ENCODE data around the gene PRDM16. TPM values are rescaled to one million over a fixed set of nuclear protein-coding genes. Genes with fewer than 3 reads are reported as not detected.
"Not testable (repeated sequence)": the region's sequence is repeated elsewhere in the genome, so short reads cannot be mapped to it uniquely, and the experiment has no call there.

Gene PRDM16
- total RNA-seq, 1 experiment from 2014 or later: 0.97 TPM

DNA sequence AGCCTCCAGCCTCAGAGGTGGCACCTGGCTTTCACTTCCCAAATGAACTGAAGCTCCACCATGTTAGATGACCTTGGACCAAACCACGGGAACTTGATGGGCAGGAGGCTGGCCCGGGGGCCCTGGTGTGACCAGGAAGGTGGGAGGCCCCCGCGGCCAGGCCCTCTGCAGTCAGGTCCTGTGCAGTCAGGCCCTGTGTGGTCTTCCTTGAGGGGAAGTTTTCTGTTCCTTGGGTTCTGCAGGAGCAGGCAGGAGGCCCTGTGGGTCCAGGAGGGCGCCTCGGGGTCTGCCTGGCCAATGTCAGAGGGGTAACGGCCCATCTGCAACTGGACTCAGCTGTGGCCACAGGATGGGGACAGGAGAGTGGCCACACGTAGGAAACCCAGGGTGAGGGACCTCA lies 13.0 kb downstream of the PRDM16 start:
- DNase-seq (ENCODE audit: low spot score): no peak

DNA sequence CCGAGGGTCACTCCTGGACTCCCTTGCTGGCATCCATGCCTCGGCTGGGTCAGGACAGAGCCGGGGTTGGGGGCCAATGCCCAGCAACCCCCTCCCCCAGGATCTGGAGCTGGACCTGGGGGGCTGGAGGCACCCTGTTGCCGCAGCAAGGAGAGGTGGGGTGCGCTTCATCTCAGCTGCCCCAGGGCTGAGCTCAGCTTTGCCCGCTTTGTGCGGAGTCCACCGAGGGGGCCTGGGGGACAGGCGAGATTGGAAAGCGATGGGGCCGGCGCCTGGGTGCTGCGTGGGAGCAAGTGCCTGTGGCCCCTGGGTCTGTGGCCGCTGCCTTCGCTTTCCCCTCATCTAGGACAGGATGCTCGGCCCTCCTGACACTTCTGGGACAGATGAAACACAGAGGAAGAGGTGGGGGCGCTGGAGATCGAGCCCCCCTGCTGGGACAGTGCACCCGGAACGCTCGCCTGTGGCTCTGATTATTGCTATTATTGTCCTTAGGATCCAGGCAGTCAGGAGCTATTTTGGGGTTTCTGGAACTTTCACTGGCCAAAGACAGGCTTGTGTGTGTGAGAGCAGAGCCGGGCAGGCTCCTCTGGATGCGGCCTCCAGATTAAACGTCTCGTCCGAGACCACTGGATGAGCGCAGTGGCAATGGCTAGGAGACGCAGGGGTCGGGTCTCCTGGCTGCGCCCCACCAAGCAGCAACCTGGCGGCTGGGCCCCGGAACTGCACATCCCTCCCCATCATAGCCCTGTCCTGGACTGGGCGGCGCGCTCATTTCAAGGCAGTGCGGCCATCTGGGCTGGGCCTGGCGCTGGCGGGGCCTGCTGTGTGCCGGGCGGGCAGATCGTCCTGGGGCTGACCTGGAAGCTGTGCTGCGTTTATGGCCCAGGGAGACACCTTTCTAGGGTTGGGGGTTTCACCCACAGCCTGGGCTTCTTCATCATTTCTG lies 13.8 kb downstream of the PRDM16 start:
- DNase-seq (ENCODE audit: low spot score): no peak

DNA sequence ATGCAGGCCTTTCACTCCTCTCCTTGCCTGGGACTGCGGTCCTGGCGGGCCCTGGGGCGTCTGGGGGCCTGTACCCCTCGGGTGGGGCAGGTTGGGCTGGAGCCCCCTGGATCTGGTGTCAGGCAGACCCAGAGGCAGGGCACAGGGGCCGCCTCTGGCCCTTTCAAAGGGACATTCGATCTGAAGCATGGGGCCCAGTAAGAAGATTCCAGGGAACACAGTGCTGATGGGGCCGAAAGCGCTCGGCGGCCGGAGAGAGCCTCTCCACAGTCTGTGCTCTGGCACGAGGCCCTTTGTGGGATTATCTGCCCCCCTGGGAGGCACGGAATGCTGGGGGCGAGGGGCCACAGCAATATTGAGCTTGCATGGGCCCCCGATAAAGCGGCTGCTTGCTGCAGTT lies 15.2 kb downstream of the PRDM16 start:
- no peak for DNase-seq (ENCODE audit: low spot score)

DNA sequence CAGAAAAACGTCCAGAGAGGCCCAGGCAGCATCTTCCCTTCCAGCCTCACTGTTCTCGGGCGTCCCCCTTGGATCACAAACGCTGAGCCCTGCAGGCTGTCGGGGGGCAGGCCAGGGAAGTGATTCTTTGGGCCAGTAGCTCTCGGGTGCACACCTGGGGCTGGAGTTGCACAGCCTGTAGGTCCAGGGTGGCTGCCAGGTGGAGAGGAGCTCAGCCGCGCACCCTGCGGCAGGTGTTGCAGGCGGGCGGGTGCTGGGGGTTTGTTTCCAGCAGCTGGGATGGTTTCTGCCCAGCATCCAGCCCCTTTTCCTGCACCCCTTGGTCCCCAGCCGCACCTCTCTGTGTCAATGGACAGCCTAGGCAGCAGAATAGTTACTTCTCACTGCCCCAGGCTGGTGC lies 15.7 kb downstream of the PRDM16 start:
- DNase-seq (ENCODE audit: low spot score): no peak

- no peak for DNase-seq (ENCODE audit: low spot score)
These were observed 16.7 kb downstream of the PRDM16 start for GRCh38 chr1:3085721-3086120.

DNA sequence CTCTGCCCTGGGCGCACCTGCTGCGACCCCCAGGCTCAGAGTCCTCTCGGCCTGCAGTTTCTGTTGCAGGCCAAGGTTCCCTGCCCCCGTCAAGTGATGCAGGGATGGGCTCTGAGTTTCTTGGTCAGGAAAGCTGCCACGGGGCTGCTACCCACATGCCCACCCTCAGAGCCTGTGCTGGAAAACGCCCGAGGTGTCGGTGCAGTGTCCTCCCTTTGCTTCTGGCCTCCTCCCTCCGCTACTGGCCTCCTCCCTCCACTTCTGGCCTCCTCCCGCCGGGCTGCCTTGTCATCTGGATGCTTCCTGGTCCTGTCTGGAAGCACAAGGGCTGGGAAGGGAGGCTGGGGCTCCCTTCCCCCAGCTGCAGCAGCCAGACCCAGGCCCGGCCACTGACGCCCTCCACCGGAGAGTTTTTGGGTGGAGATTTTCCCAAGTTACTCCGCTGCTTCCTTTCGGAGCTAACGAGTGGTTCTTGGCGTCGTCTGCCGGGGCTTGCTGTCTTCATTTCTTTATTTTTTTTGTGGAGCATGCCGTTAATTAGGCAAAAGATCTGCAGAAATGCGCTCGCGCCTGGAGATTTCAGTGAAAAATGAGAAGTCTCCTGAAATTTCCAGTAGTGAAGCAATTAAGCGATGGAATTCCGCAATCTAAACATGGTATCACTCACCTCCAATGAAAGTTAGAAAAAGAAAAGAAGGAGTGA lies 17.4 kb downstream of the PRDM16 start:
- DNase-seq (ENCODE audit: low spot score): no peak

- DNase-seq (ENCODE audit: low spot score): no peak
These were observed 18.0 kb downstream of the PRDM16 start for GRCh38 chr1:3087049-3087448.

- DNase-seq (ENCODE audit: low spot score): not testable (repeated sequence)
These were observed 19.1 kb downstream of the PRDM16 start for GRCh38 chr1:3087946-3088668.

GRCh38 chr1:3089490-3089889 lies 20.5 kb downstream of the PRDM16 start:
- DNase-seq (ENCODE audit: low spot score): no peak

- no peak for DNase-seq (ENCODE audit: low spot score)
These were observed 22.3 kb downstream of the PRDM16 start for GRCh38 chr1:3091334-3091733.

- DNase-seq (ENCODE audit: low spot score): no peak
These were observed 23.5 kb downstream of the PRDM16 start for GRCh38 chr1:3092530-3092929.

- no peak for DNase-seq (ENCODE audit: low spot score)
These were observed 25.1 kb downstream of the PRDM16 start for GRCh38 chr1:3093898-3094626.

DNA sequence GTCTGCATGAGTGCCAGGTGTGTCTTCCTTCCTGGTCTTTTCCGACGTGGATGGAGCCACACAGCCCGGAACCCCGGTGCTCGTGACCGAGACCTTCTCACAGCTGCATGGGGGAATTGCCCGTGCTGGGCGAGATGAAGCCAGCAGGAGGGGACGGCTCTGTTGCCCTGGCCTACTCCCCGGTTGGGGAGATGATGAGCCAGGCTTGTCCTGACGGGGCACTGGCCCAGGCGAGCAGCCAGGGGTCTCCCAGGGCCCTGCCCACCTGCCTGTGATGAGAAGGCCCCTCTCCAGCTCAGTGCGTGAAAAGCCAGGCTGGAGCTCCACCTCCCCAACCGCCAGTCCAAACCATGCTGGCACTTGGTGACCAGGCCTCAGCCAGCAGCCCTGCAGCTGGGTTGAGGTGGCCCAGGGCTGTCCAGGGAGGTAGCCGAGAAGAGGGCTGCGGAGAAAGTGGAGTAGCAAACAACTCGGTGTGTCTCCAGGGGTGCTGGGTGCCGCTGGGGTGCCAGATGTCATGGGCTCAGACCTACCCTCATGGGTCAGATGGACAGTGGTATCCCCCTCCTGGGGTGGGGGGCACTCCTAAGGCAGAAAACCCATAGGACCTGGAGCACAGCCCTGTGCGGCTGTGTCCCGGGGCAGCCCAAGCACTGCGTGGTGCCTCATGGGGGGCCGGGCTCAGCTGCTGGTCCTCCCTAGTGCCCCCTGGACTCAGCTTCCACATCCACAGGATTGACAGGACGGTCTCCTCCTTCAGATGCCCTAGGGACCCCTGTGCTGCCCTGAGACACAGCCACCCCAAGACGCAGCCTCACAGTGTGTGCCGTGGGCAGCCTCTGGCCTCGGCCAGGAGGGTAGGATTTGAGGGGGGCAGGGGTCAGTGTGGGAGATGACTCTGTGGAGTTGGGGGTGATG lies 26.1 kb downstream of the PRDM16 start:
- no peak for DNase-seq (ENCODE audit: low spot score)

GRCh38 chr1:3096345-3096744 lies 27.3 kb downstream of the PRDM16 start:
- DNase-seq (ENCODE audit: low spot score): no peak

GRCh38 chr1:3097231-3097630 lies 28.2 kb downstream of the PRDM16 start:
- DNase-seq (ENCODE audit: low spot score): no peak

- DNase-seq (ENCODE audit: low spot score): no peak
These were observed 28.9 kb downstream of the PRDM16 start for GRCh38 chr1:3097861-3098260.

- DNase-seq (ENCODE audit: low spot score): no peak
These were observed 30.9 kb downstream of the PRDM16 start for GRCh38 chr1:3099861-3100260.

DNA sequence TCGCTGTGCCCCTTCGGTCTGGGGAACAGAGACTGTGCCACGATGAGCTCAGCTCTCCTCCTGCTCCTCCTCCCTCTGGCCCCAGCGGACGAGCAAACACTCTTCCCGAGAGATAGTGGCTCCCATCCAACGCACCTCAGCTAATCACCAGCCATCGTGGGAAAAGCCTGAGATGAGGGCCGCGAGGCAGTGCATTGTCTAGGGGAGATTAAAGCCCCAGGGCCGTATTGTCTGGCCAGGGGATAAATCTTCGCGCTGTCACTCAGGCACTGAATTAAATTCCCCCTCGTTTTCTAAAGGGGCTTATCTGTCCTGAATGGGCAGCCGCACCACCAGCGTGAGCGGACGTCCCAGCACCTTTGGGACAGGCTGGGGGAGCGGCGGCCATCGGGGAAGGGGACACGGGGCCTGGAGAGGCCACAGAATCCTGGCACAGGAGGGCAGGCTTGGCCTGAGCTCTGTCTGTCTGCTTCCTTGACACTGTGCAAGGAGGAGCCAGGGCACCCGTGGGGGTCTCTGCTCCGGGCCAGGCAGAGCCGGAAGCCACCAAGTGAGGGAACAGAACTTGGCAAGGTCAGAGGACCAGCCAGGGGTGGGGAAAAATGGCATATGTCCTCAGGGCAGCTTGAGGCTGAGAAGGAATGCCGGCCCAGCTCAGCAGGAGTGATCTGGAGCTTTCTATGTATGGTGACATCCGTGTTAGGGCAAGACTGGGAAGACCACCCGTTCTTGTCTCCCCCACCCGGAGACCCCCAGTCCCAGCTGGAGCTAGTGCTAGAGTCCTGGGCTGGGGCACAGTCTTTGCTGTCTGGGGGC lies 32.3 kb downstream of the PRDM16 start:
- no peak for DNase-seq (ENCODE audit: low spot score)

- DNase-seq (ENCODE audit: low spot score): no peak
These were observed 33.6 kb downstream of the PRDM16 start for GRCh38 chr1:3102641-3103040.

Measured in H4 (cell line).